GM19468 (cell line): ENCODE data around the gene CXCR6.
A peak's percentile ranks its signal among the peaks of the same experiment; 100 is the strongest.

Experiments used
- ATAC-seq: cut with Tn5 transposase; IDR thresholded peaks from one replicate; pipeline ENCODE4 v1.9.1; 2021; ENCODE audit warnings: mild to moderate bottlenecking, moderate library complexity, moderate number of reproducible peaks; ENCODE audit not compliant: unreplicated experiment; ENCODE audit errors: extremely low read depth

CXCR6 gene

GRCh38 chr3:45943207-45943846, at the start of gene CXCR6:
TSS of gene CXCR6 (plus strand) at chr3:45943464. CDS start at chr3:45946482, 3,018 bp downstream.
- no peak for ATAC-seq

GRCh38 chr3:45894015-45894414, 49.2 kb upstream of the CXCR6 start:
- ATAC-seq = no peak

GRCh38 chr3:45895686-45896468, 47.4 kb upstream of the CXCR6 start:
- ATAC-seq = no peak

GRCh38 chr3:45896956-45897355, 46.3 kb upstream of the CXCR6 start:
- no peak for ATAC-seq

- no peak for ATAC-seq
Measured at GRCh38 chr3:45904931-45905330, 38.3 kb upstream of the CXCR6 start.

GRCh38 chr3:45905755-45906154, 37.5 kb upstream of the CXCR6 start:
- no peak for ATAC-seq

- no peak for ATAC-seq
Measured at GRCh38 chr3:45906681-45907407, 36.4 kb upstream of the CXCR6 start.

GRCh38 chr3:45907769-45908705, 35.2 kb upstream of the CXCR6 start:
- ATAC-seq = no peak

GRCh38 chr3:45908761-45909160, 34.5 kb upstream of the CXCR6 start:
- ATAC-seq = no peak

GRCh38 chr3:45909542-45909941, 33.7 kb upstream of the CXCR6 start:
- no peak for ATAC-seq

GRCh38 chr3:45910892-45911291, 32.4 kb upstream of the CXCR6 start:
- no peak for ATAC-seq

GRCh38 chr3:45911511-45912226, 31.6 kb upstream of the CXCR6 start:
- no peak for ATAC-seq

GRCh38 chr3:45912435-45912834, 30.8 kb upstream of the CXCR6 start:
- no peak for ATAC-seq

GRCh38 chr3:45914362-45915058, 28.8 kb upstream of the CXCR6 start:
- ATAC-seq = no peak

- ATAC-seq = no peak
Measured at GRCh38 chr3:45915059-45915439, 28.2 kb upstream of the CXCR6 start.

- peak; percentile 79 for ATAC-seq
Measured at GRCh38 chr3:45915518-45916231, 27.6 kb upstream of the CXCR6 start.

GRCh38 chr3:45917146-45917898, 25.9 kb upstream of the CXCR6 start:
- ATAC-seq = no peak
